H1 (cell line): ENCODE measurements around the gene CNGA2.

Experiments
- CBX5 ChIP-seq: fragments of 300-800, 300-1000 bp; sonication (generic); IDR thresholded peaks from 2 replicates; pipeline ENCODE4 v1.7.1; 2016; ENCODE audit warnings: antibody characterized with exemption, low read length, low read depth
- CTCF ChIP-seq, 3 experiments: IDR thresholded peaks; 1 replicate in 2 of 3; 2 replicates in 1 of 3; pipeline versions ENCODE4 v1.5.1 to v1.6.1; 2011; ENCODE audit warnings: low read length in 3 of 3, mild to moderate bottlenecking in 3 of 3, inconsistent platforms in 2 of 3, low read depth in 1 of 3, moderate library complexity in 1 of 3; ENCODE audit not compliant: insufficient read depth in 1 of 3; ENCODE audit errors: control extremely low read depth in 1 of 3
- EZH2 ChIP-seq: fragments of 200-600 bp; sonication (generic); IDR thresholded peaks from 2 replicates; pipeline ENCODE4 v1.7.1; 2012; ENCODE audit warnings: low read depth, mild to moderate bottlenecking, moderate library complexity, low read length, inconsistent platforms; ENCODE audit not compliant: severe bottlenecking
- JUN ChIP-seq: IDR thresholded peaks from 2 replicates; pipeline ENCODE4 v1.6.1; 2011; ENCODE audit warnings: low read depth, mild to moderate bottlenecking, improper control_type of control experiment, low read length
- RFX5 ChIP-seq: IDR thresholded peaks from 2 replicates; pipeline ENCODE4 v1.6.1; 2011; ENCODE audit warnings: low read depth, low read length, improper control_type of control experiment, borderline replicate concordance
- YY1 ChIP-seq: IDR thresholded peaks from 2 replicates; pipeline ENCODE4 v1.6.1; 2011; ENCODE audit warnings: low read depth, mild to moderate bottlenecking, low read length

GRCh38 chrX:151710457-151710856, 24.1 kb upstream of the CNGA2 start:
- TF ChIP-seq RFX5 (no peak), JUN (no peak), YY1 (no peak), CBX5 (no peak), CTCF (IDR thresholded peaks at IDR 0.05; ENCODE audit: control extremely low read depth in 1 of 3, insufficient read depth in 1 of 3, low read depth in 1 of 3, low read length in 3 of 3) (no peak), EZH2 (no peak)
